Measurements from ENCODE around the gene PDCD1. TPM values are rescaled to one million over a fixed set of nuclear protein-coding genes. Genes with fewer than 3 reads are reported as not detected.

Gene PDCD1
- total and polyA plus RNA-seq, 2 of the 13 experiments (the other 11 are each of a cell fraction or from before 2014, with no cell fraction given) = 0.04 TPM; not detected in 1

DNA sequence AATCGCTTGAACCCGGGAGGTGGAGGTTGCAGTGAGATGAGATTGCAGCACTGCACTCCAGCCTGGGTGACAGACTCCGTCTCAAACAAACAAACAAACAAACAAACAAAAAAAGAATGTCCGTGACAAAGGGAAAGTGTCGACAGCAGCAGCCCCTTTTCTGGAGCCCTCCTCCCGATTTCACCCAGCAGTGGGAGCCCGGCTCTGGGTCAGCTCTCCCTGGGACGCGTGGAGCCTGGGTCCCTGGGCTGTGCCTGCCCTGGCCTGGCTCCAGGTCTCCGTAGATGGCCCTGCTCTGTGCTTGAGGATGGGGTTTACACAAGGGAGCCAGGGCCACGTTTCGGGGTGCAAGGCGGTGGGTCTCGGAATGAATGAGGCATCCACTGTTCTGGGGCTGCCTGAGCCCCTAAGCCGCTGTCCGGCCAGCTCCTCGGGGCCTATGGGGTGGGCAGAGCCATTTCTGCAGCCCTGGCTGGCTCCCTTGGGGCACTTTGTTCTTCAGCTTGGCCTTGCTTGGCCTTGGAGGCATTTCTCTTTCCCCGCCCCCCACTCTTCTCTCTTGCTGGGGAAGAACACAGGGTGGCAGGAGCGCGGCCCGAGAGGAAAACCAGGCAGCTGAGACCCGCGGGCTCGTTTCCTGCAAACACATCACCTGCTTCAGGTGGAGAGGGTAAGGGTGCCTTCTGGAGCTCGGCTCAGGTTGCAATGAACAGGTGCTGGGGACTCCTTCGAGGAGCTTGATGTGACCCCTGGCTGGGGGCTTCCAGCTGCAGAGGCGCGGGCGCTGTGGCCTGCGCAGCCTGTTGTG is 40.0 kb upstream of the PDCD1 start:
- in situ Hi-C loops (cut with HindIII; ENCODE audit: extremely low pct_ligation_motif_present, low pct_unique_long_range_greater_than_20kb) = no loop called here

More for the DNA sequence above, 40.0 kb upstream of the PDCD1 start:
- no peak for DNase-seq (ENCODE audit: low spot score)
- intact Hi-C loops (cut with micrococcal nuclease; ENCODE audit: unreplicated experiment) = no loop called here
- WGBS (ENCODE audit: low lambda C conversion rate) = 57% methylated on average over 25 of the region's 30 CpGs
- H3K4me3 ChIP-seq (replicated peaks in 1 of 3; ENCODE audit: insufficient read depth in 1 of 3, low read depth in 2 of 3, low read length in 3 of 3) = no peak overlapping the region
- H3K27me3 ChIP-seq (ENCODE audit: control insufficient read depth in 1 of 2, insufficient read depth in 2 of 2, low read length in 2 of 2) = peaks cover 11 to 53% of the 10 kb centered on the region in 2 experiments
- no peak overlapping the region for H2AFZ ChIP-seq (ENCODE audit: low read length)
- BruUV-seq (replicated peaks) = no TSS peak
- H3K4me2 ChIP-seq (ENCODE audit: low read depth, low read length) = no peak overlapping the region
- no peaks in the 10 kb centered on the region for H3K9me3 ChIP-seq (ENCODE audit: low read length)
- H4K20me1 ChIP-seq (ENCODE audit: insufficient read depth, low read length) = no peaks in the 10 kb centered on the region
- no peak overlapping the region for H3K9ac ChIP-seq (ENCODE audit: insufficient read depth, low read depth, low read length)
- ChIA-PET CTCF (ENCODE audit: low intra/inter-chr PET ratio, low total read pairs) (no interaction called here), POLR2A (no interaction called here)
- TF ChIP-seq ZNF567 (CRISPR knock-in tag; IDR thresholded peaks at IDR 0.05; ENCODE audit: borderline replicate concordance) (no peak), ZBTB20 (CRISPR knock-in tag; IDR thresholded peaks at IDR 0.05; ENCODE audit: borderline replicate concordance, low read depth) (no peak), SMARCE1 (IDR thresholded peaks at IDR 0.05; ENCODE audit: borderline replicate concordance) (no peak), ZNF292 (CRISPR knock-in tag; IDR thresholded peaks at IDR 0.05; ENCODE audit: borderline replicate concordance, low read depth) (no peak), FOXO1 (CRISPR knock-in tag; IDR thresholded peaks at IDR 0.05) (no peak), ZFP62 (CRISPR knock-in tag; IDR thresholded peaks at IDR 0.05) (no peak), ZNF441 (CRISPR knock-in tag; IDR thresholded peaks at IDR 0.05; ENCODE audit: borderline replicate concordance) (no peak)
- TF ChIP-seq, protein P1, sequence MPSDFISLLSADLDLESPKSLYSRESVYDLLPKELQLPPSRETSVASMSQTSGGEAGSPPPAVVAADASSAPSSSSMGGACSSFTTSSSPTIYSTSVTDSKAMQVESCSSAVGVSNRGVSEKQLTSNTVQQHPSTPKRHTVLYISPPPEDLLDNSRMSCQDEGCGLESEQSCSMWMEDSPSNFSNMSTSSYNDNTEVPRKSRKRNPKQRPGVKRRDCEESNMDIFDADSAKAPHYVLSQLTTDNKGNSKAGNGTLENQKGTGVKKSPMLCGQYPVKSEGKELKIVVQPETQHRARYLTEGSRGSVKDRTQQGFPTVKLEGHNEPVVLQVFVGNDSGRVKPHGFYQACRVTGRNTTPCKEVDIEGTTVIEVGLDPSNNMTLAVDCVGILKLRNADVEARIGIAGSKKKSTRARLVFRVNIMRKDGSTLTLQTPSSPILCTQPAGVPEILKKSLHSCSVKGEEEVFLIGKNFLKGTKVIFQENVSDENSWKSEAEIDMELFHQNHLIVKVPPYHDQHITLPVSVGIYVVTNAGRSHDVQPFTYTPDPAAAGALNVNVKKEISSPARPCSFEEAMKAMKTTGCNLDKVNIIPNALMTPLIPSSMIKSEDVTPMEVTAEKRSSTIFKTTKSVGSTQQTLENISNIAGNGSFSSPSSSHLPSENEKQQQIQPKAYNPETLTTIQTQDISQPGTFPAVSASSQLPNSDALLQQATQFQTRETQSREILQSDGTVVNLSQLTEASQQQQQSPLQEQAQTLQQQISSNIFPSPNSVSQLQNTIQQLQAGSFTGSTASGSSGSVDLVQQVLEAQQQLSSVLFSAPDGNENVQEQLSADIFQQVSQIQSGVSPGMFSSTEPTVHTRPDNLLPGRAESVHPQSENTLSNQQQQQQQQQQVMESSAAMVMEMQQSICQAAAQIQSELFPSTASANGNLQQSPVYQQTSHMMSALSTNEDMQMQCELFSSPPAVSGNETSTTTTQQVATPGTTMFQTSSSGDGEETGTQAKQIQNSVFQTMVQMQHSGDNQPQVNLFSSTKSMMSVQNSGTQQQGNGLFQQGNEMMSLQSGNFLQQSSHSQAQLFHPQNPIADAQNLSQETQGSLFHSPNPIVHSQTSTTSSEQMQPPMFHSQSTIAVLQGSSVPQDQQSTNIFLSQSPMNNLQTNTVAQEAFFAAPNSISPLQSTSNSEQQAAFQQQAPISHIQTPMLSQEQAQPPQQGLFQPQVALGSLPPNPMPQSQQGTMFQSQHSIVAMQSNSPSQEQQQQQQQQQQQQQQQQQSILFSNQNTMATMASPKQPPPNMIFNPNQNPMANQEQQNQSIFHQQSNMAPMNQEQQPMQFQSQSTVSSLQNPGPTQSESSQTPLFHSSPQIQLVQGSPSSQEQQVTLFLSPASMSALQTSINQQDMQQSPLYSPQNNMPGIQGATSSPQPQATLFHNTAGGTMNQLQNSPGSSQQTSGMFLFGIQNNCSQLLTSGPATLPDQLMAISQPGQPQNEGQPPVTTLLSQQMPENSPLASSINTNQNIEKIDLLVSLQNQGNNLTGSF (CRISPR knock-in tag; IDR thresholded peaks at IDR 0.05) = no peak
- TF ChIP-seq, protein P2, sequence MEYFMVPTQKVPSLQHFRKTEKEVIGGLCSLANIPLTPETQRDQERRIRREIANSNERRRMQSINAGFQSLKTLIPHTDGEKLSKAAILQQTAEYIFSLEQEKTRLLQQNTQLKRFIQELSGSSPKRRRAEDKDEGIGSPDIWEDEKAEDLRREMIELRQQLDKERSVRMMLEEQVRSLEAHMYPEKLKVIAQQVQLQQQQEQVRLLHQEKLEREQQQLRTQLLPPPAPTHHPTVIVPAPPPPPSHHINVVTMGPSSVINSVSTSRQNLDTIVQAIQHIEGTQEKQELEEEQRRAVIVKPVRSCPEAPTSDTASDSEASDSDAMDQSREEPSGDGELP (IDR thresholded peaks at IDR 0.05; ENCODE audit: borderline replicate concordance, low read depth) = no peak
- TF ChIP-seq, protein P3, sequence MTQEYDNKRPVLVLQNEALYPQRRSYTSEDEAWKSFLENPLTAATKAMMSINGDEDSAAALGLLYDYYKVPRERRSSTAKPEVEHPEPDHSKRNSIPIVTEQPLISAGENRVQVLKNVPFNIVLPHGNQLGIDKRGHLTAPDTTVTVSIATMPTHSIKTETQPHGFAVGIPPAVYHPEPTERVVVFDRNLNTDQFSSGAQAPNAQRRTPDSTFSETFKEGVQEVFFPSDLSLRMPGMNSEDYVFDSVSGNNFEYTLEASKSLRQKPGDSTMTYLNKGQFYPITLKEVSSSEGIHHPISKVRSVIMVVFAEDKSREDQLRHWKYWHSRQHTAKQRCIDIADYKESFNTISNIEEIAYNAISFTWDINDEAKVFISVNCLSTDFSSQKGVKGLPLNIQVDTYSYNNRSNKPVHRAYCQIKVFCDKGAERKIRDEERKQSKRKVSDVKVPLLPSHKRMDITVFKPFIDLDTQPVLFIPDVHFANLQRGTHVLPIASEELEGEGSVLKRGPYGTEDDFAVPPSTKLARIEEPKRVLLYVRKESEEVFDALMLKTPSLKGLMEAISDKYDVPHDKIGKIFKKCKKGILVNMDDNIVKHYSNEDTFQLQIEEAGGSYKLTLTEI (CRISPR knock-in tag; conservative IDR thresholded peaks at IDR 0.05) = no peak
- H3K79me2 ChIP-seq (ENCODE audit: insufficient read depth, low read length) = no peaks in the 10 kb centered on the region
- no peak for FAIRE-seq
- no peak for ATAC-seq
- H3K4me1 ChIP-seq (ENCODE audit: insufficient read depth, low read length) = no peaks in the 10 kb centered on the region
- H3K27ac ChIP-seq (ENCODE audit: extremely low read length, insufficient read depth, low read length) = no peak overlapping the region
- H3K36me3 ChIP-seq (replicated peaks in 1 of 2; ENCODE audit: control insufficient read depth in 1 of 2, insufficient read depth in 2 of 2, low read length in 2 of 2) = no peaks in the 10 kb centered on the region
